ENCODE measurements around the gene PCDHGC3.

DNA sequence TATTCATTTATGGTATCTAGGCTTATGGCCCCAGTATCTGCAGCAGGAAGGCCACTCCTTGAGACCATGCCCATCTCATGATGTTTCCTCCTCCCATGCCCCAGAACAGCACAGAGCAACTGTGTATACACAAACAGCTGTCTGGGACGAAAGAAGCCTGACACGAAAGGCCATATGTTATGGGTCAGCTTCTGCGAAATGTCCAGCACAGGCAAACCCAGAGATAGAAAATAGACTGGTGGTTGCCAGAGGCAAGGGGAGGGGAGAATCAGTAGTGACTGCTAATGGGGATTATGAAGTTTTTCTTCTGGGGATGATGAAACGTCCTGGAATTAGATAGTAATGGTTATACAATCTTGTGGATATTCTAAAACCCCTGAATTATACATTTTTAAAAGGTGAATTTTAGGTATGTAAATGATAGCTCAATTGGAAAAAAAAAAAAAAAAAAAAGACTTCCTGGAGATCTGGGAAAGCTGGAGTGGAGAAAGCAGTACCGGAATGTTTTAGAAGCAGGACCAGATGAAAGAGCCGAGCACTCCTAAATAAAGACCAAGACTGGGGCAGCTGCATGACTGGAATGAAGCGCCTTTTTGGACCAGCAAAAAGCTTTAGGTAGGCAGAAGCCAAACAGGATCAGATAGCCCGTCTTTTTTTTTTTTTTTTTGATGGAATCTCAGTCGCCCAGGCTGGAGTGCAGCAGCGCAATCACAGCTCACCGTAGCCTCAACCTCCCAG is 42.3 kb downstream of the PCDHGC3 start:
- TF ChIP-seq, protein P1, sequence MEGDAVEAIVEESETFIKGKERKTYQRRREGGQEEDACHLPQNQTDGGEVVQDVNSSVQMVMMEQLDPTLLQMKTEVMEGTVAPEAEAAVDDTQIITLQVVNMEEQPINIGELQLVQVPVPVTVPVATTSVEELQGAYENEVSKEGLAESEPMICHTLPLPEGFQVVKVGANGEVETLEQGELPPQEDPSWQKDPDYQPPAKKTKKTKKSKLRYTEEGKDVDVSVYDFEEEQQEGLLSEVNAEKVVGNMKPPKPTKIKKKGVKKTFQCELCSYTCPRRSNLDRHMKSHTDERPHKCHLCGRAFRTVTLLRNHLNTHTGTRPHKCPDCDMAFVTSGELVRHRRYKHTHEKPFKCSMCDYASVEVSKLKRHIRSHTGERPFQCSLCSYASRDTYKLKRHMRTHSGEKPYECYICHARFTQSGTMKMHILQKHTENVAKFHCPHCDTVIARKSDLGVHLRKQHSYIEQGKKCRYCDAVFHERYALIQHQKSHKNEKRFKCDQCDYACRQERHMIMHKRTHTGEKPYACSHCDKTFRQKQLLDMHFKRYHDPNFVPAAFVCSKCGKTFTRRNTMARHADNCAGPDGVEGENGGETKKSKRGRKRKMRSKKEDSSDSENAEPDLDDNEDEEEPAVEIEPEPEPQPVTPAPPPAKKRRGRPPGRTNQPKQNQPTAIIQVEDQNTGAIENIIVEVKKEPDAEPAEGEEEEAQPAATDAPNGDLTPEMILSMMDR (IDR thresholded peaks at IDR 0.05), result no peak
- TF ChIP-seq POLR2A (IDR thresholded peaks at IDR 0.05) (no peak), POLR2AphosphoS5 (IDR thresholded peaks at IDR 0.05) (no peak)
